Choroid plexus epithelial cell (primary cell): ENCODE data around the gene APBB2.
A peak's percentile ranks its signal among the peaks of the same experiment; 100 is the strongest.

Experiments
- DNase-seq: peaks from one replicate; pipeline ENCODE4 v3.0.0-alpha.2; 2010; ENCODE audit warnings: low read depth
- H3K4me3 ChIP-seq: 2 replicates; pipeline ENCODE4 v1.5.1; 2011; ENCODE audit warnings: low read depth, mild to moderate bottlenecking, control low read depth, low read length, moderate library complexity
- CTCF ChIP-seq: conservative IDR thresholded peaks from 2 replicates; pipeline ENCODE4 v1.5.1; 2011; ENCODE audit warnings: low read depth, mild to moderate bottlenecking, control low read depth, inconsistent platforms, low read length, moderate library complexity

Gene APBB2

GRCh38 chr4:41142376-41143310 lies 71.7 kb downstream of the APBB2 start:
- peak; percentile 82 for DNase-seq
- TF ChIP-seq CTCF, result no peak
- H3K4me3 ChIP-seq, result peak overlapping the region; percentile 12

GRCh38 chr4:41141900-41142299 lies 72.4 kb downstream of the APBB2 start:
- no peak overlapping the region for H3K4me3 ChIP-seq
- DNase-seq, result peak; percentile 56
- no peak for TF ChIP-seq CTCF

- DNase-seq, result no peak
- H3K4me3 ChIP-seq, result no peak overlapping the region
- TF ChIP-seq CTCF, result no peak
Observed at GRCh38 chr4:41140410-41140809, 73.9 kb downstream of the APBB2 start.

GRCh38 chr4:41137879-41138278 lies 76.5 kb downstream of the APBB2 start:
- TF ChIP-seq CTCF, result no peak
- H3K4me3 ChIP-seq, result no peak overlapping the region
- no peak for DNase-seq

GRCh38 chr4:41136456-41136855 lies 77.9 kb downstream of the APBB2 start:
- no peak overlapping the region for H3K4me3 ChIP-seq
- no peak for DNase-seq
- no peak for TF ChIP-seq CTCF

GRCh38 chr4:41135801-41136200 lies 78.5 kb downstream of the APBB2 start:
- no peak for TF ChIP-seq CTCF
- H3K4me3 ChIP-seq, result no peak overlapping the region
- DNase-seq, result no peak

GRCh38 chr4:41134581-41134980 lies 79.8 kb downstream of the APBB2 start:
- DNase-seq, result no peak
- TF ChIP-seq CTCF, result no peak
- no peak overlapping the region for H3K4me3 ChIP-seq
